ENCODE results near the gene KREMEN1. TPM values are rescaled to one million over a fixed set of nuclear protein-coding genes. Genes with fewer than 3 reads are reported as not detected.

KREMEN1 gene
- total and polyA plus RNA-seq, 9 of the 15 experiments (the other 6 are each of a cell fraction or from before 2014, with no cell fraction given) = 0.69 to 11.5 (median 4.3) TPM

GRCh38 chr22:29154364-29155048 is 81.7 kb downstream of the KREMEN1 start (continued):
- TF ChIP-seq, protein P1, sequence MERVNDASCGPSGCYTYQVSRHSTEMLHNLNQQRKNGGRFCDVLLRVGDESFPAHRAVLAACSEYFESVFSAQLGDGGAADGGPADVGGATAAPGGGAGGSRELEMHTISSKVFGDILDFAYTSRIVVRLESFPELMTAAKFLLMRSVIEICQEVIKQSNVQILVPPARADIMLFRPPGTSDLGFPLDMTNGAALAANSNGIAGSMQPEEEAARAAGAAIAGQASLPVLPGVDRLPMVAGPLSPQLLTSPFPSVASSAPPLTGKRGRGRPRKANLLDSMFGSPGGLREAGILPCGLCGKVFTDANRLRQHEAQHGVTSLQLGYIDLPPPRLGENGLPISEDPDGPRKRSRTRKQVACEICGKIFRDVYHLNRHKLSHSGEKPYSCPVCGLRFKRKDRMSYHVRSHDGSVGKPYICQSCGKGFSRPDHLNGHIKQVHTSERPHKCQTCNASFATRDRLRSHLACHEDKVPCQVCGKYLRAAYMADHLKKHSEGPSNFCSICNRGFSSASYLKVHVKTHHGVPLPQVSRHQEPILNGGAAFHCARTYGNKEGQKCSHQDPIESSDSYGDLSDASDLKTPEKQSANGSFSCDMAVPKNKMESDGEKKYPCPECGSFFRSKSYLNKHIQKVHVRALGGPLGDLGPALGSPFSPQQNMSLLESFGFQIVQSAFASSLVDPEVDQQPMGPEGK (CRISPR knock-in tag; IDR thresholded peaks at IDR 0.05; ENCODE audit: borderline replicate concordance) = no peak
- TF ChIP-seq TFAP4 (CRISPR knock-in tag; IDR thresholded peaks at IDR 0.05; ENCODE audit: borderline replicate concordance) (peak; percentile 71; the same call in 1 of the 2 replicates), ZNF592 (IDR thresholded peaks at IDR 0.05) (peak; percentile 60; the same call in 1 of the 2 replicates), MAZ (CRISPR knock-in tag; conservative IDR thresholded peaks at IDR 0.05 in 1 of 2, IDR thresholded peaks at IDR 0.05 in 1 of 2) (peak in 1 of 2 experiments; percentile 16; a peak in 2 of 4 replicates), SREBF1 (IDR thresholded peaks at IDR 0.05; ENCODE audit: borderline replicate concordance, low read depth, low read length) (no peak), ELF1 (tag; IDR thresholded peaks at IDR 0.05) (no peak), NUFIP1 (IDR thresholded peaks at IDR 0.05; ENCODE audit: partially characterized antibody) (no peak), NR2C2 (CRISPR knock-in tag; IDR thresholded peaks at IDR 0.05) (no peak), NR2C2 (tag; IDR thresholded peaks at IDR 0.05) (no peak), MAFK (IDR thresholded peaks at IDR 0.05; ENCODE audit: low read length) (no peak), ARID2 (IDR thresholded peaks at IDR 0.05) (peak; percentile 53; the same call in 1 of the 2 replicates), CCNT2 (IDR thresholded peaks at IDR 0.05; ENCODE audit: borderline replicate concordance, extremely low read depth, insufficient read length, low read depth, low read length) (peak; percentile 20), IFI16 (CRISPR knock-in tag; IDR thresholded peaks at IDR 0.05) (no peak), RBFOX2 (IDR thresholded peaks at IDR 0.05; ENCODE audit: low read depth, low read length) (peak; percentile 69), NBN (IDR thresholded peaks at IDR 0.05; ENCODE audit: low read depth) (peak; percentile 25; the same call in 1 of the 2 replicates), NCOA1 (IDR thresholded peaks at IDR 0.05; ENCODE audit: low read depth) (no peak), PRPF4 (IDR thresholded peaks at IDR 0.05; ENCODE audit: insufficient read depth, low read depth, low read length, poor library complexity, severe bottlenecking) (no peak), PRMT5 (CRISPR knock-in tag; IDR thresholded peaks at IDR 0.05) (no peak), SOX6 (IDR thresholded peaks at IDR 0.05) (0 out of 2 replicates have a peak, but pooled peaks have one; percentile 18)
- TF ChIP-seq, protein P2, sequence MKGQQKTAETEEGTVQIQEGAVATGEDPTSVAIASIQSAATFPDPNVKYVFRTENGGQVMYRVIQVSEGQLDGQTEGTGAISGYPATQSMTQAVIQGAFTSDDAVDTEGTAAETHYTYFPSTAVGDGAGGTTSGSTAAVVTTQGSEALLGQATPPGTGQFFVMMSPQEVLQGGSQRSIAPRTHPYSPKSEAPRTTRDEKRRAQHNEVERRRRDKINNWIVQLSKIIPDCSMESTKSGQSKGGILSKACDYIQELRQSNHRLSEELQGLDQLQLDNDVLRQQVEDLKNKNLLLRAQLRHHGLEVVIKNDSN (CRISPR knock-in tag; IDR thresholded peaks at IDR 0.05) = no peak
